ENCODE results near the gene ZFPM1.

DNA sequence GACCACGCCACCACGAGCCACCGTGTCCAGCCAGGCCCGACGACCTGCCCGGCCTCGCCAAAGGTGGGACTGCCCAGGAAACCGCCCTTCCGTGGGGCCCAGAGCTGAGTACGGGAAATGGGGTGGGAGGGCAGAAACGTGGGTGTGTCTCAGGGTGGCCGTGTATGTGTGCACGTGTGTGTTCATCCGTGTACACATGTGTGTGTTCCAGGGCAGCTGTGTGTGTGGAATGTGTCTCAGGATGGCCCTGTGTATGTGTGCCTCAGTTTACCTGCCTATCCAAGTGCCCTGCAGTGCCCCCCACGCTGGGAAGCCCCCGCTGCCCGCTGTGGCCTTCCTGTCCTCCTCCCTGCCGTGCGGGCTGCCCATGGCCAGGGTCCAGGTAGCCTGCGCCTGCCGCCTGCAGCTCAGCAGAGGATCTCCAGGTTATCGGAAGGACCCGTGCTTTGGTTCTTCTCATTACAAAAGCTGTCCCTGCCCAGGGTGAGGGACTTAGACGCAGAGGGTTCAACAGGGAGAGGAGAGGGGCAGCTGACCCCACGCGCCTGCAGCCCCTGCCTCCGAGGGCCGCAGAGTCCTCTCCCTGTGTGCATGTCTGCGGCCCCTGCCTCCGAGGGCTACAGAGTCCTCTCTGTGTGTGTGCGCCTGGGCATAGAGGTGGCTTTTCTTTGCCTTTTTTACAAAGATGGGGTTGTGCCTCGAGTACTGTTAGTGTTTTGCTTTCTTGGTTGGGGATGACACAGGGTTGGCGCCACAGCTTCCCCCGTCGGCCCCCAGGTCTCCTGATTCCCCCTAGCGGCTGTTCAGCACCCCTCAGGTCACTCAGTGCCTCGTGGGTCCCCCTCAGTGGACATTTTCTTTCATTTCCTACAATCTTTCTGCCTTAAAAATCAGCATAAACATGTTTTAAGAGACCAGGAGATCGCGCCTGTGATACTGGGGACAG is 46.7 kb upstream of the ZFPM1 start:
- TF ChIP-seq, protein P1, sequence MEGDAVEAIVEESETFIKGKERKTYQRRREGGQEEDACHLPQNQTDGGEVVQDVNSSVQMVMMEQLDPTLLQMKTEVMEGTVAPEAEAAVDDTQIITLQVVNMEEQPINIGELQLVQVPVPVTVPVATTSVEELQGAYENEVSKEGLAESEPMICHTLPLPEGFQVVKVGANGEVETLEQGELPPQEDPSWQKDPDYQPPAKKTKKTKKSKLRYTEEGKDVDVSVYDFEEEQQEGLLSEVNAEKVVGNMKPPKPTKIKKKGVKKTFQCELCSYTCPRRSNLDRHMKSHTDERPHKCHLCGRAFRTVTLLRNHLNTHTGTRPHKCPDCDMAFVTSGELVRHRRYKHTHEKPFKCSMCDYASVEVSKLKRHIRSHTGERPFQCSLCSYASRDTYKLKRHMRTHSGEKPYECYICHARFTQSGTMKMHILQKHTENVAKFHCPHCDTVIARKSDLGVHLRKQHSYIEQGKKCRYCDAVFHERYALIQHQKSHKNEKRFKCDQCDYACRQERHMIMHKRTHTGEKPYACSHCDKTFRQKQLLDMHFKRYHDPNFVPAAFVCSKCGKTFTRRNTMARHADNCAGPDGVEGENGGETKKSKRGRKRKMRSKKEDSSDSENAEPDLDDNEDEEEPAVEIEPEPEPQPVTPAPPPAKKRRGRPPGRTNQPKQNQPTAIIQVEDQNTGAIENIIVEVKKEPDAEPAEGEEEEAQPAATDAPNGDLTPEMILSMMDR (IDR thresholded peaks at IDR 0.05 in 8 of 11, conservative IDR thresholded peaks at IDR 0.05 in 3 of 11): no peak
- TF ChIP-seq POLR2A (IDR thresholded peaks at IDR 0.05): no peak
- no peak for TF ChIP-seq POLR2AphosphoS5 (IDR thresholded peaks at IDR 0.05)
